Measurements from ENCODE around the gene GRID2. TPM values are rescaled to one million over a fixed set of nuclear protein-coding genes. Genes with fewer than 3 reads are reported as not detected.

Gene GRID2
- total RNA-seq, 4 donors from 2014 or later = not detected

GRCh38 chr4:92535599-92535998, 231.8 kb downstream of the GRID2 start:
- TF ChIP-seq, protein P1, sequence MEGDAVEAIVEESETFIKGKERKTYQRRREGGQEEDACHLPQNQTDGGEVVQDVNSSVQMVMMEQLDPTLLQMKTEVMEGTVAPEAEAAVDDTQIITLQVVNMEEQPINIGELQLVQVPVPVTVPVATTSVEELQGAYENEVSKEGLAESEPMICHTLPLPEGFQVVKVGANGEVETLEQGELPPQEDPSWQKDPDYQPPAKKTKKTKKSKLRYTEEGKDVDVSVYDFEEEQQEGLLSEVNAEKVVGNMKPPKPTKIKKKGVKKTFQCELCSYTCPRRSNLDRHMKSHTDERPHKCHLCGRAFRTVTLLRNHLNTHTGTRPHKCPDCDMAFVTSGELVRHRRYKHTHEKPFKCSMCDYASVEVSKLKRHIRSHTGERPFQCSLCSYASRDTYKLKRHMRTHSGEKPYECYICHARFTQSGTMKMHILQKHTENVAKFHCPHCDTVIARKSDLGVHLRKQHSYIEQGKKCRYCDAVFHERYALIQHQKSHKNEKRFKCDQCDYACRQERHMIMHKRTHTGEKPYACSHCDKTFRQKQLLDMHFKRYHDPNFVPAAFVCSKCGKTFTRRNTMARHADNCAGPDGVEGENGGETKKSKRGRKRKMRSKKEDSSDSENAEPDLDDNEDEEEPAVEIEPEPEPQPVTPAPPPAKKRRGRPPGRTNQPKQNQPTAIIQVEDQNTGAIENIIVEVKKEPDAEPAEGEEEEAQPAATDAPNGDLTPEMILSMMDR (IDR thresholded peaks at IDR 0.05; ENCODE audit: low read depth) = no peak

DNA sequence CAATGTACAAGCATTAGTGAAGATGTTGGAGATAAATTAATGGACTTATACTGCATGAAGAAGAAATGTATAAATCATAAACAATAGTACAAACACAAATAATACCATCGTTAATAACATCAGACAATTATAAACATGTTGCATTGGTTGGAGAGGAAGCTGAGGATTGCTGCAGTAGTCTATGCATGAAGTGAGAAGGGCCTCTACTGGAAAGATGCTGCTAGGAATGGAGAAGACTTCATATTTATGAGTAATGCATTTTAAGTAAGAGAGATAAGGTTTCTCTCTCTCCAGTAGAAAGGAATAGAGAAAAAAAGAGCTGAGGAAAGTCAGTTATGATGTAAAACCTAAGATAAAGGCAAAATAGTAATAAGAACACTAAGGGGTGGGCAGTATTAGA, 247.8 kb downstream of the GRID2 start:
- TF ChIP-seq, protein P1 (IDR thresholded peaks at IDR 0.05; ENCODE audit: low read depth) = no peak

GRCh38 chr4:92566269-92566668, 262.5 kb downstream of the GRID2 start:
- TF ChIP-seq, protein P1 (IDR thresholded peaks at IDR 0.05; ENCODE audit: low read depth) = no peak

DNA sequence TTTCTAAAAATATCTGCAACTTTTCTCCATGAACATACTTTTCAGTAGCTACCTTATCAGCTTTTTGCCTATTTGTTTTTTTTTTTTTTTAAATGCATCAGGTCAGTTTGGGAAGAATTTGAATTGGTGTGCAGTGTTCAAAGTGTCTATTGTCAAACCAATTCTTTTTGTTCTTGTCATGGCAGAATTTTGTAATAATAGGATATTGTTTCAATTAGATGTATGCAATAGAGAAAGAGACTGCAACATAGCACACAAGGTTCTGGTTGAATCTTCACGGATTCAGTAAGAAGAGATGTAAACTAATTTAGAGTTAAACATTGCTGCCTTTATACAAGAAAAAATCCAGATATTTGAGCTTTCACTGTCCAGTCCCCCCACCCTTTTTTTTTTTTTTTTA, 277.1 kb downstream of the GRID2 start:
- TF ChIP-seq, protein P1 (IDR thresholded peaks at IDR 0.05; ENCODE audit: low read depth) = no peak

DNA sequence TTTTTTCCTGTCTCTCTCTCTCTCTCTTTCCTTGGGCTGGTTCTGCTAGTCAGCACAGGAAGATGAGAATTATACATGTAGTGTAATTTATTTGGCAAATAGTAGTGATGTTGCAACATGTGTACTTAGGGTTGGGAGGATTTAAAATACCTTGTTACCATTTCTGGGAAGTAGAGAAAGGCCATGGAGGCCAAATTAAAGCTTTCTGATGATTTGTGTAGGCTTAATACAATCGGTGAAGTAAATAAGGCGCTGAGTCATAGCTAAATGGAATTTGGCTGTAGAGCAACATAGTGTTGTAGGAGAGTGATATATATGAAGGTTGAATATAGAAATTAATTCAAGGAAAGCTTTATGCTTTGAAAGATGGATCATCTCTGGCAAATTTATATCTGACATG, 295.3 kb downstream of the GRID2 start:
- TF ChIP-seq, protein P1 (IDR thresholded peaks at IDR 0.05; ENCODE audit: low read depth) = no peak

DNA sequence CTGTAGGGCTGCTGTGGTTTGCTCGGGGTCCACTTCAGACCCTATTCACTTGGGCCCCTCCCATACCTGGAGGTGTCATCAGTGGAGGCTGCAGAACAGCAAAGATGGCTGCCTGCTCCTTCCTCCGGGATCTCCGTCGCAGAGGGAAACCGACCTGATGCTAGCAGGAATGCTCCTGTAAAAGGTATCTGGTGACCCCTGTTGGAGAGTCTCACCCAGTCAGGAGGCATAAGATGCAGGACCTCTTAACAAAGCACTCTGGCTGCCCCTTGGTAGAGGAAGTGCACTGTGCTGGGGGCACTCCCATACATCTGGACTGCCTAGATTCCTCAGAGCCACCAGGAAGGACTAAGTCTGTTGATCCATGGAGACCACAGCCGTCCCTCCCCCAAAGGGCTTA, 296.9 kb downstream of the GRID2 start:
- TF ChIP-seq, protein P1 (IDR thresholded peaks at IDR 0.05; ENCODE audit: low read depth) = no peak

DNA sequence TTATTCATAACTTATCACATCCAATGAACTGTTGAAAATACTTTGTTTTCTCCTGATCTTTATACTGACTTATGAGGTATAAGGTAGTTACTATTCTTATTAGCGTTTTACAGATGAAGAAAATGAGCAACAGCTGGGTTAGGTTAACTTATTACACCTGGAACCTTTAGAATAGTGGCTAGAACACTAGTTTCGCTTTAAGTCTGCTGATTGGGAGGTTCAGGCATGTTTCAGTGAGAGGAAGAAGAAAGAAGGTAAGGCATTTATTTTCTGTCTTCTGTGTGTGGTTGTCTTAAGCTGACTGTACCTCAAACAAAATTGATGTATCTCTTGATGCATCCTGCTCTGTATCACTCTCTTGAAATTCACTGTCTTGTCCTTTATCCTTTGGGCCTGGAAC, 302.5 kb downstream of the GRID2 start:
- TF ChIP-seq, protein P1 (IDR thresholded peaks at IDR 0.05; ENCODE audit: low read depth) = no peak
